DND-41 (cell line): Measurements from ENCODE around the gene EREG.
A peak's percentile ranks its signal among the peaks of the same experiment; 100 is the strongest.

Experiments used
- ATAC-seq: fragments of 200-7000 bp; cut with Tn5 transposase; 3 replicates; pipeline ENCODE4 v1.9.1; 2021; ENCODE audit warnings: low read depth; ENCODE audit not compliant: insufficient read depth
- DNase-seq: peaks from one replicate; pipeline ENCODE4 v3.0.0-alpha.2; 2020
- H2AFZ ChIP-seq: 2 replicates; pipeline ENCODE4 v1.6.0; 2012; ENCODE audit warnings: low read depth, low read length
- H3K27ac ChIP-seq: 2 replicates; pipeline ENCODE4 v1.5.1; 2012; ENCODE audit warnings: low read length, inconsistent platforms
- H3K27me3 ChIP-seq: fragments of 200-600 bp; sonication (generic); 2 replicates; pipeline ENCODE4 v1.6.0; 2012; ENCODE audit warnings: low read length, mild to moderate bottlenecking, inconsistent platforms; ENCODE audit not compliant: insufficient read depth, poor library complexity
- H3K36me3 ChIP-seq: 2 replicates; pipeline ENCODE4 v1.5.1; 2012; ENCODE audit warnings: low read length, inconsistent platforms; ENCODE audit not compliant: insufficient read depth
- H3K4me1 ChIP-seq: 2 replicates; pipeline ENCODE4 v1.5.1; 2012; ENCODE audit warnings: mild to moderate bottlenecking, low read length; ENCODE audit not compliant: insufficient read depth
- H3K4me2 ChIP-seq: 2 replicates; pipeline ENCODE4 v1.6.0; 2012; ENCODE audit warnings: mild to moderate bottlenecking, moderate library complexity, low read length, inconsistent platforms; ENCODE audit not compliant: insufficient read depth
- H3K4me3 ChIP-seq, 2 experiments: fragments of 200-600 bp in 1 of 2; shearing (Covaris generic) in 1 of 2; 2 replicates each; pipeline ENCODE4 v1.5.1; 2012 to 2016; ENCODE audit warnings: inconsistent platforms in 2 of 2, low read length in 2 of 2, mild to moderate bottlenecking in 2 of 2, low read depth in 1 of 2, moderate library complexity in 1 of 2
- H3K79me2 ChIP-seq: 2 replicates; pipeline ENCODE4 v1.6.0; 2012; ENCODE audit warnings: low read length, inconsistent platforms; ENCODE audit not compliant: insufficient read depth
- H3K9ac ChIP-seq: 2 replicates; pipeline ENCODE4 v1.6.0; 2012; ENCODE audit warnings: low read depth, mild to moderate bottlenecking, inconsistent platforms, low read length, moderate library complexity
- H3K9me3 ChIP-seq: 2 replicates; pipeline ENCODE4 v1.5.1; 2012; ENCODE audit warnings: low read length, moderate library complexity, mild to moderate bottlenecking, inconsistent platforms; ENCODE audit not compliant: insufficient read depth, severe bottlenecking
- H4K20me1 ChIP-seq: 2 replicates; pipeline ENCODE4 v1.6.0; 2012; ENCODE audit warnings: low read length; ENCODE audit not compliant: insufficient read depth
- CTCF ChIP-seq: IDR thresholded peaks from 2 replicates; pipeline ENCODE4 v1.5.1; 2012; ENCODE audit warnings: borderline replicate concordance, low read length, moderate library complexity, mild to moderate bottlenecking; ENCODE audit not compliant: poor library complexity, severe bottlenecking; ENCODE audit errors: extremely low read depth
- EZH2 ChIP-seq: IDR thresholded peaks from 3 replicates; pipeline ENCODE4 v1.6.1; 2012; ENCODE audit warnings: borderline replicate concordance, low read depth, mild to moderate bottlenecking, moderate library complexity, low read length, inconsistent platforms; ENCODE audit not compliant: severe bottlenecking

The EREG gene

GRCh38 chr4:74320559-74321118 is 44.3 kb upstream of the EREG start:
- ATAC-seq (peak; percentile 88), DNase-seq (peak; percentile 28)
- H2AFZ ChIP-seq: no peak overlapping the region
- no peaks in the 10 kb centered on the region for H3K36me3 ChIP-seq
- H3K27me3 ChIP-seq: peaks cover 3% of the 10 kb centered on the region
- no peaks in the 10 kb centered on the region for H3K79me2 ChIP-seq
- H4K20me1 ChIP-seq: no peaks in the 10 kb centered on the region
- H3K4me1 ChIP-seq: peaks cover 3% of the 10 kb centered on the region; the same call in 1 of the 2 replicates
- no peak overlapping the region for H3K4me2 ChIP-seq
- H3K27ac ChIP-seq: no peak overlapping the region
- TF ChIP-seq CTCF (peak; percentile 64), EZH2 (no peak)
- no peak overlapping the region for H3K9ac ChIP-seq
- no peak overlapping the region for H3K4me3 ChIP-seq
- H3K9me3 ChIP-seq: no peaks in the 10 kb centered on the region

- Histone ChIP-seq H3K4me3 (no peak overlapping the region), H2AFZ (no peak overlapping the region), H3K79me2 (no peaks in the 10 kb centered on the region), H3K4me1 (peaks cover 3% of the 10 kb centered on the region; the same call in 1 of the 2 replicates), H3K36me3 (no peaks in the 10 kb centered on the region), H3K9ac (no peak overlapping the region), H3K9me3 (no peaks in the 10 kb centered on the region), H3K27ac (no peak overlapping the region), H3K27me3 (peaks cover 3% of the 10 kb centered on the region), H4K20me1 (no peaks in the 10 kb centered on the region), H3K4me2 (no peak overlapping the region)
- ATAC-seq (no peak), DNase-seq (no peak)
- TF ChIP-seq CTCF (no peak), EZH2 (no peak)
These were observed 42.6 kb upstream of the EREG start for GRCh38 chr4:74322301-74322700.

- Histone ChIP-seq H3K4me2 (no peak overlapping the region), H3K4me3 (no peak overlapping the region), H3K27me3 (peaks cover 3% of the 10 kb centered on the region), H3K79me2 (no peaks in the 10 kb centered on the region), H3K9ac (no peak overlapping the region), H3K4me1 (peaks cover 3% of the 10 kb centered on the region; the same call in 1 of the 2 replicates), H3K36me3 (no peaks in the 10 kb centered on the region), H2AFZ (no peak overlapping the region), H3K9me3 (no peaks in the 10 kb centered on the region), H3K27ac (no peak overlapping the region), H4K20me1 (no peaks in the 10 kb centered on the region)
- TF ChIP-seq CTCF: no peak
- ATAC-seq (no peak), DNase-seq (no peak)
These were observed 41.3 kb upstream of the EREG start for GRCh38 chr4:74323663-74324062.

GRCh38 chr4:74324262-74324661 is 40.7 kb upstream of the EREG start:
- Histone ChIP-seq H3K36me3 (no peaks in the 10 kb centered on the region), H3K79me2 (no peaks in the 10 kb centered on the region), H3K9ac (no peak overlapping the region), H2AFZ (no peak overlapping the region), H3K4me3 (no peak overlapping the region), H4K20me1 (no peaks in the 10 kb centered on the region), H3K27ac (no peak overlapping the region), H3K27me3 (peaks cover 3% of the 10 kb centered on the region), H3K4me1 (peaks cover 3% of the 10 kb centered on the region; the same call in 1 of the 2 replicates), H3K9me3 (no peaks in the 10 kb centered on the region), H3K4me2 (no peak overlapping the region)
- TF ChIP-seq CTCF (no peak), EZH2 (no peak)
- DNase-seq: no peak
- no peak for ATAC-seq
